ENCODE measurements around the gene CHD6. TPM values are rescaled to one million over a fixed set of nuclear protein-coding genes. Genes with fewer than 3 reads are reported as not detected.

CHD6 gene
- total and polyA plus RNA-seq, 2 of the 13 experiments (the other 11 are each of a cell fraction or from before 2014, with no cell fraction given) = 14.4 to 52.0 TPM

DNA sequence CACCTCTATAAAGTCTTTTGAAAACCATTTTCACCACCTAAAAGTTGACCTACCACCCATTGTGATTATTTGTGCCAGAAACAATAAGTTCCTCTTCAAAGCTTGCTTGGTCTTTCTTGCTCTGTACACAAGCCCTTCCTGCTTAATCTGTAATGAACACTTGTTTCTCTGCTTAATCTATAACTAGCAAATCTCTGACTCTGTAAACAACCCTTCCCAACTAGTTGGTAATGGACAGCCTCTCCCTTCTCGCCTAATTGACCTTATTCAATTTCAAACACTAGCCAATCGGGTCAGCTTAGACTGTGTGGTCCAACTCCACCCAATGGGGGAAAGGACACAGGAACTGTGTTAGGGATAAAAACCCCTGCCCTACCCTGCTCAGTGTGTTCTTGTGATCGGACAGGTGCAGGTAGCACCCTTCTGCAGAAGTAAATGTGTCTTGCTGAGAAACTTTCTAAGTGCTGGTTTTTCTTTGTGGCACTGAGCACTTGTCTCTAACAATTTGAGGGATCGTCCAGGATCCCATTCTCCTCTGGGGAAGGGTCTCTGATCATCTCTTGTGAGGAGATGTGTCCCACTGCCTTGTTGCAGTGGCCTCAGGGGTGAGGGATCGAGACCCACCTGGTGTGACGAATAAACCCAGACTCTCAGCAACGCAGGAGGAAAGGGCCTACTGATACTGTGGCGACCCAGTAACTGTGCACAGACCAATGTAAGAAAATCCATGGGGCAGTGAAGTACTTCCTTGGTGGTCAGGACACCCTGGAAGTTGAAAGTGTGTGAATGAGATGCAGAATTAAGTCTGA lies 23.5 kb downstream of the CHD6 start (continued):
- TF ChIP-seq SIN3A (IDR thresholded peaks at IDR 0.05; ENCODE audit: borderline replicate concordance, low read depth, low read length) (no peak), ZFY (CRISPR knock-in tag; IDR thresholded peaks at IDR 0.05) (no peak), XRCC5 (optimal IDR thresholded peaks at IDR 0.05; ENCODE audit: low read length) (no peak), MAFF (IDR thresholded peaks at IDR 0.05; ENCODE audit: low read depth, low read length) (no peak), SMC3 (IDR thresholded peaks at IDR 0.05; ENCODE audit: low read length) (no peak), ZNF12 (CRISPR knock-in tag; IDR thresholded peaks at IDR 0.05) (no peak; the same call in 1 of the 2 replicates), ZNF496 (CRISPR knock-in tag; IDR thresholded peaks at IDR 0.05; ENCODE audit: insufficient replicate concordance) (no peak), MAZ (IDR thresholded peaks at IDR 0.05; ENCODE audit: borderline replicate concordance, low read depth, low read length) (no peak), MAZ (CRISPR knock-in tag; IDR thresholded peaks at IDR 0.05; ENCODE audit: low read depth) (peak; percentile 69; the same call in 1 of the 2 replicates), THAP11 (CRISPR knock-in tag; IDR thresholded peaks at IDR 0.05) (peak; percentile 68), NCOA5 (CRISPR knock-in tag; IDR thresholded peaks at IDR 0.05) (no peak), ZIK1 (CRISPR knock-in tag; IDR thresholded peaks at IDR 0.05; ENCODE audit: borderline replicate concordance, low read depth) (no peak), KAT7 (CRISPR knock-in tag; IDR thresholded peaks at IDR 0.05; ENCODE audit: borderline replicate concordance) (no peak), RBFOX2 (IDR thresholded peaks at IDR 0.05; ENCODE audit: low read depth, low read length) (no peak), ZNF30 (CRISPR knock-in tag; IDR thresholded peaks at IDR 0.05) (no peak)
- TF ChIP-seq, protein P1, sequence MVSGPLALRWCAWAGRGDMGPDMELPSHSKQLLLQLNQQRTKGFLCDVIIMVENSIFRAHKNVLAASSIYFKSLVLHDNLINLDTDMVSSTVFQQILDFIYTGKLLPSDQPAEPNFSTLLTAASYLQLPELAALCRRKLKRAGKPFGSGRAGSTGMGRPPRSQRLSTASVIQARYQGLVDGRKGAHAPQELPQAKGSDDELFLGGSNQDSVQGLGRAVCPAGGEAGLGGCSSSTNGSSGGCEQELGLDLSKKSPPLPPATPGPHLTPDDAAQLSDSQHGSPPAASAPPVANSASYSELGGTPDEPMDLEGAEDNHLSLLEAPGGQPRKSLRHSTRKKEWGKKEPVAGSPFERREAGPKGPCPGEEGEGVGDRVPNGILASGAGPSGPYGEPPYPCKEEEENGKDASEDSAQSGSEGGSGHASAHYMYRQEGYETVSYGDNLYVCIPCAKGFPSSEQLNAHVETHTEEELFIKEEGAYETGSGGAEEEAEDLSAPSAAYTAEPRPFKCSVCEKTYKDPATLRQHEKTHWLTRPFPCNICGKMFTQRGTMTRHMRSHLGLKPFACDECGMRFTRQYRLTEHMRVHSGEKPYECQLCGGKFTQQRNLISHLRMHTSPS (CRISPR knock-in tag; IDR thresholded peaks at IDR 0.05; ENCODE audit: low read depth) = no peak
- TF ChIP-seq, protein P2, sequence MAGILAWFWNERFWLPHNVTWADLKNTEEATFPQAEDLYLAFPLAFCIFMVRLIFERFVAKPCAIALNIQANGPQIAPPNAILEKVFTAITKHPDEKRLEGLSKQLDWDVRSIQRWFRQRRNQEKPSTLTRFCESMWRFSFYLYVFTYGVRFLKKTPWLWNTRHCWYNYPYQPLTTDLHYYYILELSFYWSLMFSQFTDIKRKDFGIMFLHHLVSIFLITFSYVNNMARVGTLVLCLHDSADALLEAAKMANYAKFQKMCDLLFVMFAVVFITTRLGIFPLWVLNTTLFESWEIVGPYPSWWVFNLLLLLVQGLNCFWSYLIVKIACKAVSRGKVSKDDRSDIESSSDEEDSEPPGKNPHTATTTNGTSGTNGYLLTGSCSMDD (CRISPR knock-in tag; IDR thresholded peaks at IDR 0.05) = no peak
- TF ChIP-seq, protein P3, sequence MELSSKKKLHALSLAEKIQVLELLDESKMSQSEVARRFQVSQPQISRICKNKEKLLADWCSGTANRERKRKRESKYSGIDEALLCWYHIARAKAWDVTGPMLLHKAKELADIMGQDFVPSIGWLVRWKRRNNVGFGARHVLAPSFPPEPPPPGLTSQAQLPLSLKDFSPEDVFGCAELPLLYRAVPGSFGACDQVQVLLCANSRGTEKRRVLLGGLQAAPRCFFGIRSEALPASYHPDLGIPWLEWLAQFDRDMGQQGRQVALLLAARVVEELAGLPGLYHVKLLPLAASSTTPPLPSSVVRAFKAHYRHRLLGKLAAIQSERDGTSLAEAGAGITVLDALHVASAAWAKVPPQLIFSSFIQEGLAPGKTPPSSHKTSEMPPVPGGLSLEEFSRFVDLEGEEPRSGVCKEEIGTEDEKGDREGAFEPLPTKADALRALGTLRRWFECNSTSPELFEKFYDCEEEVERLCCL (CRISPR knock-in tag; IDR thresholded peaks at IDR 0.05; ENCODE audit: borderline replicate concordance) = no peak
- TF ChIP-seq, protein P4, sequence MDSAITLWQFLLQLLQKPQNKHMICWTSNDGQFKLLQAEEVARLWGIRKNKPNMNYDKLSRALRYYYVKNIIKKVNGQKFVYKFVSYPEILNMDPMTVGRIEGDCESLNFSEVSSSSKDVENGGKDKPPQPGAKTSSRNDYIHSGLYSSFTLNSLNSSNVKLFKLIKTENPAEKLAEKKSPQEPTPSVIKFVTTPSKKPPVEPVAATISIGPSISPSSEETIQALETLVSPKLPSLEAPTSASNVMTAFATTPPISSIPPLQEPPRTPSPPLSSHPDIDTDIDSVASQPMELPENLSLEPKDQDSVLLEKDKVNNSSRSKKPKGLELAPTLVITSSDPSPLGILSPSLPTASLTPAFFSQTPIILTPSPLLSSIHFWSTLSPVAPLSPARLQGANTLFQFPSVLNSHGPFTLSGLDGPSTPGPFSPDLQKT (CRISPR knock-in tag; IDR thresholded peaks at IDR 0.05; ENCODE audit: borderline replicate concordance) = no peak
- TF ChIP-seq, protein P5, sequence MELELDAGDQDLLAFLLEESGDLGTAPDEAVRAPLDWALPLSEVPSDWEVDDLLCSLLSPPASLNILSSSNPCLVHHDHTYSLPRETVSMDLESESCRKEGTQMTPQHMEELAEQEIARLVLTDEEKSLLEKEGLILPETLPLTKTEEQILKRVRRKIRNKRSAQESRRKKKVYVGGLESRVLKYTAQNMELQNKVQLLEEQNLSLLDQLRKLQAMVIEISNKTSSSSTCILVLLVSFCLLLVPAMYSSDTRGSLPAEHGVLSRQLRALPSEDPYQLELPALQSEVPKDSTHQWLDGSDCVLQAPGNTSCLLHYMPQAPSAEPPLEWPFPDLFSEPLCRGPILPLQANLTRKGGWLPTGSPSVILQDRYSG (CRISPR knock-in tag; IDR thresholded peaks at IDR 0.05) = no peak
- TF ChIP-seq, protein P6, sequence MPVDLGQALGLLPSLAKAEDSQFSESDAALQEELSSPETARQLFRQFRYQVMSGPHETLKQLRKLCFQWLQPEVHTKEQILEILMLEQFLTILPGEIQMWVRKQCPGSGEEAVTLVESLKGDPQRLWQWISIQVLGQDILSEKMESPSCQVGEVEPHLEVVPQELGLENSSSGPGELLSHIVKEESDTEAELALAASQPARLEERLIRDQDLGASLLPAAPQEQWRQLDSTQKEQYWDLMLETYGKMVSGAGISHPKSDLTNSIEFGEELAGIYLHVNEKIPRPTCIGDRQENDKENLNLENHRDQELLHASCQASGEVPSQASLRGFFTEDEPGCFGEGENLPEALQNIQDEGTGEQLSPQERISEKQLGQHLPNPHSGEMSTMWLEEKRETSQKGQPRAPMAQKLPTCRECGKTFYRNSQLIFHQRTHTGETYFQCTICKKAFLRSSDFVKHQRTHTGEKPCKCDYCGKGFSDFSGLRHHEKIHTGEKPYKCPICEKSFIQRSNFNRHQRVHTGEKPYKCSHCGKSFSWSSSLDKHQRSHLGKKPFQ (CRISPR knock-in tag; IDR thresholded peaks at IDR 0.05; ENCODE audit: insufficient replicate concordance) = no peak

Measured in HepG2 (cell line).